Embryonic facial prominence (tissue), 1 donor: ENCODE measurements around the gene MYOZ3.

ENCODE experiments used
- DNase-seq: peaks from one replicate; pipeline ENCODE4 v3.0.0-alpha.2; 2016; ENCODE audit errors: extremely low spot score

MYOZ3 gene

DNA sequence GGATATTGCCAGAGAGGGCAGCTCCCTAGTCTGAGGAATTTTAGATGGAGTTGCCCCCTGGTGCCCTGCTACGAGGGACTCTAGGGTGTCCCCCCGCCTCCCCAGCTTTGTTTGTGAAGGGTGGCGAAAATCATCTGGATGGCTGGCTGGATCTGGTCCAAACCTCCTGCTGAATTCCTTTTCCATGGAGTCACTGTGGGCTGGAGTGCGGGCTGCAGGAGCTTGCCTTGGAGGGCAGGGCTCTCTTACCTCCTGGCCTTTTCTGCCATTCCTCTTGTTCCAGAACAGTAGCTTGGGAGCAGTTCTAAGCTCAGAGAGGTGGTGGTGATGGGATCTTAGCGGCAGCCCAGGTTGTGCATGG lies 18.5 kb upstream of the MYOZ3 start:
- DNase-seq, result peak; percentile 35

DNA sequence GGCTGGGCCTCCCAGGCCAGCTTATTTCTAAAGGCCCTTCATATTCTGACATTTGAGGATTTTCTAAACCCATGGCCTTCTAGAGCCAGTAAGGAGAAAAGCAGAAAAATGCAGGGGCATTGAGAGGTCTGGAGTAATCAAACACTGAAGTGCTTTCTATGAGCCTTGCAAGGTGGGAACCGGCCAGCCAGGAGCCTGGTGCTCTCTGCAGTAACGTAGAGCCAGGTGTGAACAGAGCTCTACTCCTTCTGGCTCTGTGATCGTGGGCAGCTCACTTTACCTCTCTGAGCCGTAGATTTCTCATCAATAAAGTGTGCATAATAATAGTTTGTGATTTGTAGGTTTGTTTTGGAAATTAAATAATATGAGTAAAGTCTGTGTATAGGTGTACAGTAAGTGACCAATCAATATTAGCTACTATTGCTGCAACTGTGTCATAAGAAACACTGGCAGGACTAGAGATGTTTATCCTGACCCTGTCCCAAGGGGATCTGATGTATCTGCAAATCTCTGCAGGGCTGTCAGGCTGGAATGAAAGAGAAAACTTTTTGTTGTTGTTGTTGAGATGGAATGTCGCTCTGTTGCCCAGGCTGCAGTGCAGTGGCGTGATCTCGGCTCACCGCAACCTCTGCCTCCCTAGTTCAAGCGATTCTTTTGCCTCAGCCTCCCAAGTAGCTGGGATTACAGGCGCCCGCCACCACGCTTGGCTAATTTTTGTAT lies 17.9 kb upstream of the MYOZ3 start:
- no peak for DNase-seq

DNA sequence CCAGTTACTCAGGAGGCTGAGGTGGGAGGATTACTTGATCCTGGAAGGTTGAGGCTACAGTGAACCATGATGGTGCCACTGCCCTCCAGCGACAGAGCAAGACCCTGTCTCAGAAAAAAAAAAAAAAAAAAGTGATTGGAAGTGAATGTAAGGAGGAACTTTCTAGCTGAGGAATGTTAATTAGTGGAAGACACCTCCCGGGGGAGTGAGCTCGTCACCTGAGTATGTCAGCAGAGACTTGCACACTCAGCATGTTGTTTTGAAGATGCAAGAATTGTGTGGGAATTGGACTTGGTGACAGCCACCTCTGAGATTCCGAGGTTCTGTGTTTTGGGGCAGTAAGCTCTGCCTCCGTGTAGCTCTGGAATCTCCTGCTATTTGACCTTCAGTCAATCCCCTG lies 17.0 kb upstream of the MYOZ3 start:
- DNase-seq, result no peak

DNA sequence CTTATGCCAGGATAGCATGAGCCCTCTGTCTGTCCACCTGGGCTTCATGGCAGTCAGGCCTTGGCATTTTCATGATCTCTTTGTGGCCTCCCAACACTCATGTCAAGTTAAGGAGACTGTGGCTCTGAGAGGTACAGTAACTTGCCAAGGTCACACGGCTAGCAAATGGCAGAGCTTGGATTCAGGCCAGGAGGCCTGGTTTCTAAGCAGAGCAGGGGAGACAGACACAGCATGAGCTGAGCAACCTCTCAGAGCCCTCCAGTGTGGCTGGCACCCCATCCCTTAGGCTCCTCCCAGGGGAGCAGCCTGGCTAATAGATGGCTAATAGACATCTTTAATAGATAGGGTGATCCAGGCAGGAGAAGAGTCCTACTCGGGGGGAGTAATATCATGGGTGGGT lies 16.5 kb upstream of the MYOZ3 start:
- DNase-seq, result no peak

DNA sequence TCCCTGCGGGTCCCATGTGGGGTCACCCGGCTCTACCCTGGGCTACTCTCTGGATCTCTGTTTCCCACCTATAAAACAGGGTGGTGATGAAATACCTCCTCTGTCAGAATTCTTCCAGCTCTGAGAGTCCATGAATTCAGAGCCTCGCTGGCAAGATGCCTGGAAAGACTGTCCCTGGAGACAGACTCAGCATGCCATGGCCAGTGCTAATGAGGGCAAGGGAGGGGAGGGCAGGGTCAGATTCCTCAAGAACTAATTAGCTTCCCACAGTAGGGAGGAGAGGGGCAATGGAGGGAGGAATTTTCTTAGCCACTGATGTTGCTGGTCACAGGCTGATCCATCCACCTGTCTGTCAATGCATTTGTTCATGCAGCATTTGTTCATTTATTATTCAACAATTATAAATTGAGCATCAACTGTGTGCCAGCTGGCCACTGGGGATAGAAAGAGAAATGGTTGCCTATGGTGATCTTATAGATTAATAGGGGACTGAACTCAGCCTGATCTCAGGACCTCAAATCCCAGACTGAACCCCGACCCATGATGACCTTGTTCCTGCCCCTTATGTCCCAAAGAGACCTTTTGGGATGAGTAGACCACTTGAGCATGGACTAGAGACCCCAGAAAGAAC lies 15.9 kb upstream of the MYOZ3 start:
- no peak for DNase-seq

DNA sequence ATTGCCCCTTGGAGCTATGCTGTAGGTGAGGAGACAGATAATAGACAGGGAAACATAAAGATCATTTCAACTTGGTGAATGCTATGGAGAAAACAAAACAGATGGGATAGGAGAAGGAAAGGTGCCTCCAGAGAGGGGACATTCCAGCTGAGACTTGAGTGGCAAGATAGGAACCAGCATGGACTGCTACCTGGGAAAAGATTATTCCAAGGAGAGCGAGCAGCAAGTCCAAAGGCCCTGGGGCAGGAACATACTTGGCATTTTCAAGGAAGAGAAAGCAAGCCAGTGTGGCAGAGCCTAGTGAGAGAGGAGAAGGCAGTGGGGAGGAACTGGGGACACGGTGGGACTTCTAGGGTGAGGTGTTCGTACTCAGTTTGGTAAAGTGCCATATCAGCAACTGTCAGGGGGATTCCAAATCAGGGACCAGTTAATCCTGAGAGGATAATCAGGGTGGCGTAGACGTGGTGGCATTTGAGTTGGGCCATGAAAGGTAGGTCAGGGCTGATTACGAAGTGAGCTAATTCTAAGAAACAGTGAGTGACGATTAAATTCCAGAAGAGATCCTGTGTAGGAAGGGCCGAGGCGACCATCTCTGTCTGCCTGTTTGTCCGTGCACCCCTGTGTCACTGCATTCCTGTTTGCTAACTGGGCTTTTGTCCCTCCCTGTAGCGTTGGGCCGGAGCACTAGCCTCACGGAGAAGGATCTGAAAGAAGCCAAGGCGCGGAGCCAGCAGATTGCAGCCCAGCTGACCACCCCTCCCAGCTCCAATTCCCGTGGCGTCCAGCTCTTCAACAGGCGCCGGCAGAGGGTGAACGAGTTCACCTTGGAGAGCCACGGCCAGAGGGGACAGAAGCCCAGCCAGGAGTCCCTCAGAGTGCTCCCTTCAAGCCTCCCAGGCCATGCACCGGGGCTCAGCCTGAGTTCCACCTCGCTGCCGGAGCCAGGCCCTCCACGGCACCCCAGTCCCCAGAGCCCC lies 13.5 kb upstream of the MYOZ3 start:
- no peak for DNase-seq

DNA sequence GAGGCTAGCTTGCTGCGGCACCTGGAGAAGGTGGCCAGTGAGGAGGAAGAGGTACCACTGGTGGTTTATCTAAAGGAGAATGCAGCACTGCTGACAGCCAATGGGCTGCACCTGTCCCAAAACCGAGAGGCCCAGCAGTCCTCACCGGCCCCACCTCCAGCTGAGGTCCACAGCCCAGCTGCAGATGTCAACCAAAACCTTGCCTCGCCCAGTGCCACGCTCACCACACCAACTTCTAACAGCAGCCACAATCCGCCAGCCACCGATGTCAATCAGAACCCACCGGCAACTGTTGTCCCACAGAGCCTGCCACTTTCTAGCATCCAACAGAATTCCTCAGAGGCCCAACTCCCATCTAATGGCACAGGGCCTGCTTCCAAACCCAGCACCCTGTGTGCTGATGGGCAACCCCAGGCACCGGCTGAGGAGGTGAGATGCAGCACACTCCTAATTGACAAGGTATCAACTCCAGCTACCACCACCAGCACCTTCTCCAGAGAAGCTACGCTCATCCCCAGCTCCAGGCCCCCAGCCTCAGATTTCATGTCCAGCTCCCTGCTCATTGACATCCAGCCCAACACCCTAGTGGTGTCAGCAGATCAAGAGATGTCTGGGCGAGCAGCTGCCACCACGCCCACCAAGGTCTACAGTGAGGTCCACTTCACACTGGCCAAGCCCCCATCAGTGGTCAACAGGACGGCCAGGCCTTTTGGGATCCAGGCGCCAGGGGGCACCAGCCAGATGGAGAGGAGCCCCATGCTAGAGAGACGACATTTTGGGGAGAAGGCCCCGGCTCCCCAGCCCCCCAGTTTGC lies 12.6 kb upstream of the MYOZ3 start:
- no peak for DNase-seq

DNA sequence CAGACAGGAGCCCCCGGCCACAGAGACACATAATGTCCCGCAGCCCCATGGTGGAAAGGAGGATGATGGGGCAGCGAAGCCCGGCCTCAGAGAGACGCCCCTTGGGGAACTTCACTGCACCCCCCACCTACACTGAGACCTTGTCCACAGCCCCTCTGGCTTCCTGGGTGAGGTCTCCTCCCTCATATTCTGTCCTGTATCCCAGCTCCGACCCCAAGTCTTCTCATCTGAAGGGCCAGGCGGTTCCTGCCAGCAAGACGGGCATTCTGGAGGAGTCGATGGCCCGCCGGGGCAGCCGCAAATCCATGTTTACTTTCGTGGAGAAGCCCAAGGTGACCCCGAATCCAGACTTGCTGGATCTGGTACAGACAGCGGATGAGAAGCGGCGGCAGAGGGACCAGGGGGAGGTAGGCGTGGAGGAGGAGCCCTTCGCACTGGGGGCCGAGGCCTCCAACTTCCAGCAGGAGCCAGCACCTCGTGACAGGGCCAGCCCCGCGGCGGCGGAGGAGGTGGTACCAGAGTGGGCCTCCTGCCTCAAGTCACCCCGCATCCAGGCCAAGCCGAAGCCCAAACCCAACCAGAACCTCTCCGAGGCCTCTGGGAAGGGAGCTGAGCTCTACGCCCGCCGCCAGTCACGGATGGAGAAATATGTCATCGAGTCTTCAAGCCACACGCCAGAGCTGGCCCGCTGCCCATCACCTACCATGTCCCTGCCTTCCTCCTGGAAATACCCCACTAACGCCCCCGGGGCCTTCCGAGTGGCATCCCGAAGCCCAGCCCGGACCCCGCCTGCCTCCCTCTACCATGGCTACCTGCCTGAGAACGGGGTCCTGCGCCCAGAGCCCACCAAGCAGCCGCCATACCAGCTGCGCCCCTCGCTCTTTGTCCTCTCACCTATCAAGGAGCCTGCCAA lies 11.7 kb upstream of the MYOZ3 start:
- DNase-seq, result no peak

DNA sequence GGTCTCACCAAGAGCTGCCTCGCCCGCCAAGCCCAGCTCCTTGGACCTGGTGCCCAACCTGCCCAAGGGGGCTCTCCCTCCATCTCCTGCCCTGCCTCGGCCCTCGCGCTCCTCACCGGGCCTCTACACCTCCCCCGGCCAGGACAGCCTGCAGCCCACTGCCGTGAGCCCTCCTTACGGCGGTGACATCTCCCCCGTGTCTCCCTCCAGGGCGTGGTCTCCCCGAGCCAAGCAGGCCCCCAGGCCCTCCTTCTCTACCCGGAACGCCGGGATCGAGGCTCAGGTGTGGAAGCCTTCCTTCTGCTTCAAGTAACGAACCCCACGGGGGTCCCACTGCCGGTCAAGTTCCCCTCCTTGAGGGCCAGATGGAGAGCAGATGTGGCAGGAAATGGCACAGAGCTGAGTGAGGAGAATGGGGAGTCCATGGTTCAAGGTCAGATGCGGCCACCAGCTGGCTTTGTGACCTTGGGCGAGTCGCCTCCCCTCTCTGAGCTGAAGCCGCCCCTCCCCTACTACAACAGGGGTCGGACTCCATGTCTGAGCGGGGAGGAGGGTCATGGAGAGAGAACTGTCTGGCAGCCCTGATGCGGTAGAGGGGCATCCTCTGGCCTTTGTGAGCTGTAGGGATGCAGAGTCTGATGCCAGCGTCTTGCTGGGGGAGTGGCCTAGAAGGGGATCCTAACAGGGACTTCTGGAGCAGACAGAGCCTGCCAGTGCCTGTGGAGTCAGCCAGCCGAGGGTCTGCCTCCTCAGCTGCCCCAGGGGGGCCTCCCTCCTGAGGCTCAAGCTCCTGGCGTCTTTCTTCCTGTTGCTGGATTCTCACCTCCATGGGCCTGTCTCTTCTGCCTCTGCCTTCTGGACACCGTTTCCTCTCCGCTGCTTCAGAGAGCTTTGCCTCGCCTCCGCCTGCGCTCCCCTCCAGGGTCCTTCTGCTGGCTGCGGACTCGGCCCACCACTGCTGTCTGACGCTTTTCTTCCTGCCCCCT lies 10.7 kb upstream of the MYOZ3 start:
- DNase-seq, result no peak

DNA sequence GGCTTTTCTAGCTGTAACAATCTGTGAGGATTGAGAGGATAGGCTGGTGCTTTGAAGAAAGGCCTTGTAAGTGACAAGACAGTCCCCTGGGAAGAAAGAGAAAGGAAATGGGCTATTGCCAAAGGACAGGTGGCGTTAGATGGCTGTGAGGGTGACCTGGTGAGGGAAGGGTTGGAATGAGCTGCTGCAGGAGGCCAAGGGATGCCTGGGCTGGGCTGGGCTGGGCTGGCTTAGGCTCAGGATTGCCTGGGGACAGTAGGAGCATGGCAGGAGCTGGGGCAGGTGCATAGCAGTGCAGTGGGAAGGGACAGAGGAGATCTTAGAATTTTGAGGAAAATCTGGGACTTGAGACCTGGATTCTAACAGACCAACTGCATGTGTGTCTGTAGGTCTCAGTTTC lies 9.7 kb upstream of the MYOZ3 start:
- no peak for DNase-seq

DNA sequence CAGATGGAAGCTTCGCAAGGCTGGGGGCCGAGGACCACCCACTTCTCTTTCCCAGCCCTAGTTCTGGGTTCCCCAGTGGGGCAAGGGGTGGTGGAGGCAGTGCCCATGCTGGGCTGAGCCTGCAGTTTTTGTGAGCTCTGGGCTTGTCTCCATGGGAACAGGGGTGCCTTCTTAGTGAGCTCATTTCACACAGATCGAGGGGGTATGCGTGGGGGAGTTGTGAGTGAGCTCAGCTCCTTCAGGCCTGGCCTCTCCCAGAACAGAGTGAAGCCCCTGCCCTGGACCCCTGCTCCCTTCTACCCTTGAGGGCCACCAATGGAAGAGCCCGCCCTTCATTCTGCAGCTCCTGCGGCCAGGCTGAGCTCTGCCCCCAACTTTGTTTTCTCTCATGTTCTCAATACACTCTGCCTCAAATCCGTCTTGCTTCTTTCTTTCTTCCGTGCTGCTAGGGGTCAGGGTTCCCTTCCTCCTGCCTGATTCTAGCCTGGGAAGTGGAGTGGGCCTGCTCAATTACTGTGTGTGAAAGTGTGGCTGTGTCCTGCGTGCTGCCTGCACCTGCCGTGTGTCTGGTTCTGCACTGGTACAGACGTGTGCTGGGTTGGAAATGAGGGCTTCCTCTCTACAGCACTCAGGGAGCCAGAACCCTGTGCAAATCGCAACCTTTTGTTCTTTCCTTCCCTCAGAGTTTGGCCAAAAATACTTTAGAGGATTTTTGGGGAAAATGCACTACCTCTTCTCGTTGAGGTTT lies 9.0 kb upstream of the MYOZ3 start:
- DNase-seq, result no peak

DNA sequence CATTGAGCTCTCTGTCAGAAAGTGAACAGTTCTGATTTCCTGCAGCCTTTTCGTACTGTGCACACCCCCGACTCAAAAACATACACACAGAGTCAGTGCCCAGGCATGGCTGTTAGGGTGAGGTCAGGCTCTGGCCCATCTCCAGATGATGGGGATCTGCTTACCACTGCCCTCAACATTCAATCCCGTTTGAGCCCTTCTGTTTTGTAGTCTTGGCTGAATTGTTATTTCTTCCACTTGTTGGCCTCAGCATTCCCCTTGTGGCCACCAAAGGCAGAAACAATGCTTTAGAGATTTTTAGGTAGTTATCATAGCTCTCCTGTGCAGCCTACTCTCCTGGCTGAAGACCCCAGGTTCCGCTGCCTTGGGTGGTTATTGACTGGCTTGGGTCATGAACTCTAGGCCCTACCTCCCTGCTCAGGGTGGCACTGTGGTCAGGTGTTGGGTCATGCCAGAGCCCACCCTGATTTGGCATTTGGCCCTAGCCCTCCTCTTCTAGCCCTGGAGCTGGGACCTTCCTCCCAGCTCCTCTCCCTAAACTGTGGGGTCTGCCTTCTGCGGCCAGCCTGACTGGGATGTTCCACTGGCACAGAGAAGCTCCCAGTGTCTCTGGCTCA lies 7.8 kb upstream of the MYOZ3 start:
- no peak for DNase-seq

DNA sequence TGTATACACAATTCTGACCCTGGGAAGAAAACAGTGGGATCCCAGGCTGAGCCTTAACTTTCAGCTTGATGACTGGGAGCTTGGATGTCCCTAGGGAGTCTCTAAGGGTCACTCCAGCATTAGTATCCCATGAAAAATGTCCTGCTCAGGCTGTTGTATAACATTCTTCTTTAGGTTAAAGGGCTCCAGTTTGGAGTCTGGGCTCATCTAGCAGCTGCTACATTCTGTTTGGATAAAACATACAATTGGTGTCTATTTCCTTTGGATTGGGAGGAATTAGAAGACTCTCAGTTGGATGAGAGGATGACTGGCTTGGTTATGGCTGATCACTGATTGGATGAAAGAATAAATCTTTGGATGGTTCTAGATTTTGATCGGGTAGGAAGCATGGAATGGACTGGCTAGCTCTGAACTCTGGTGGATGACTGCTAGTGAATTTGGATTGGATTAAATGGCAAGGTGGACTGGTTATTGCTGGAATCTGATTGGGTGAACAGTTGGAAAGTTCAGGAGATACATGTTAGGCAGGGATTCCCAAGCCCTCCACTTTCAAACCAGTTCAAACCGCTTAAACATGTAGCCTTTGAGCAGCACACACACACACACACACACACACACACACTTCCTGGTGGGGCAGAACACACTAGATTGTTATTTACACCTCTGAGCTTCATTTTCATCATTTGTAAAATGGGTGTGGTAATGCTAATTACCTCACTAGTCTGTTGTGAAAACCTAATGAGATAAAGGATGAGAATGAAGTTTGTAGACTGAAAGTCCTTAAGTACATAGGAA lies 7.1 kb upstream of the MYOZ3 start:
- no peak for DNase-seq

DNA sequence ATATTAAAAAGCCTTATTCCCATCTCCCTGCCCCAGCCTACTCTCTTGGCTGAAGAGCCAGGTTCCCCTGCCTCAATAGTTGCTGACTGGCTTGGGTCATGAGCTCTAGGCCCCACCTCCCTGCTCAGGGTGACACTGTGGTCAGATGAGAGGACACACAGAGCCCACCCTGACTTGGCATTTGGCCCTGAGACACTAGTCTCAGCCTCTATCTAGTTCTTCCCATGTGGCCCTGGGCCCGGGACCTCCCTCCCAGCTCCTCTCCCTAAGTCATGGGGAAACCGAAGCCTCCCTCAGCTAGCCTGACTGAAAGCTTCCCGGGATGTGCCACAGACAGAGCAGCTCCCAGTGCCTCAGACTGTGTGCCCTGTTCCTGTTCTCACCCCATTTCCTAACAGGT lies 5.8 kb upstream of the MYOZ3 start:
- no peak for DNase-seq

DNA sequence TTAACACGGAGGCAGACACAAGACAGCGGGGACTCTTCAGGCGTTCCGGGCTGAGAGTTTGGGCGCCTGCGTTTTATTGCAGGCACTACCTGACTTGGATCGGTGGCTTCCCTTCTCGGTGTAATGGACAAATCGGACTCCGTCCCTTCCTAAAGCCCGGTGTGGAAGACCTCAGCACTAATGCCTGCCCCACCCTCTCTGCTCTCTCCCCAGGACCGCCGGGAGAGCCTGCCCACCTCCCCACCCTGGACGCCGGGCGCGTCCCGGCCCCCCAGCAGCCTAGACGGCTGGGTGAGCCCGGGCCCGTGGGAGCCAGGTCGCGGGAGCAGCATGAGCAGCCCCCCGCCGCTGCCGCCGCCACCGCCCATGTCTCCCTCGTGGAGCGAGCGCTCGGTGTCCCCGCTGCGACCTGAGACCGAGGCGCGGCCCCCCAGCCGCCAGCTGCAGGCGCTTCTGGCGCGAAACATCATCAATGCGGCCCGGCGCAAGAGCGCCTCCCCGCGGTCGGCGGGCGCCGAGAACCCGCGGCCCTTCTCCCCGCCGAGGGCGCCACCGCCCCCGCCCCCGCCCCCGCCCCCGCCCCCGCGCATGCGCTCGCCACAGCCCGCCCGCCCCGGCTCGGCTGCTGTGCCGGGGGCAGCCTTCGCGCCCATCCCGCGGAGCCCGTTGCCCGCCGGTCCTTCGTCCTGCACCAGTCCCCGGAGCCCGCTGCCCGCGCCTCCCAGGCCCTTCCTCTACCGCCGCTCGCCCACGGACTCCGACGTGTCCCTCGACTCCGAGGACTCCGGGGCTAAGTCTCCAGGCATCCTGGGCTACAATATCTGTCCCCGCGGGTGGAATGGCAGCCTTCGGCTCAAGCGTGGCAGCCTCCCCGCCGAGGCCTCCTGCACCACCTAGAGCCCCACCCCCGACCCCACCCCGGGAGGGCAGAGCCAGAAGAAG lies 4.6 kb upstream of the MYOZ3 start:
- DNase-seq, result peak; percentile 68

DNA sequence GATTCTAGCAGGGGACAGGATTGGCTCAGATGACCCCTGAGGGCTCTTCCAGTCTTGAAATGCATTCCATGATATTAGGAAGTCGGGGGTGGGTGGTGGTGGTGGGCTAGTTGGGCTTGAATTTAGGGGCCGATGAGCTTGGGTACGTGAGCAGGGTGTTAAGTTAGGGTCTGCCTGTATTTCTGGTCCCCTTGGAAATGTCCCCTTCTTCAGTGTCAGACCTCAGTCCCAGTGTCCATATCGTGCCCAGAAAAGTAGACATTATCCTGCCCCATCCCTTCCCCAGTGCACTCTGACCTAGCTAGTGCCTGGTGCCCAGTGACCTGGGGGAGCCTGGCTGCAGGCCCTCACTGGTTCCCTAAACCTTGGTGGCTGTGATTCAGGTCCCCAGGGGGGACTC lies 2.9 kb upstream of the MYOZ3 start:
- no peak for DNase-seq
